ENCODE results near the gene SRA1. TPM values are rescaled to one million over a fixed set of nuclear protein-coding genes. Genes with fewer than 3 reads are reported as not detected.

SRA1 gene
- total and polyA plus RNA-seq, 5 experiments from 2014 or later, result 26.7 to 37.5 (median 28.3) TPM

DNA sequence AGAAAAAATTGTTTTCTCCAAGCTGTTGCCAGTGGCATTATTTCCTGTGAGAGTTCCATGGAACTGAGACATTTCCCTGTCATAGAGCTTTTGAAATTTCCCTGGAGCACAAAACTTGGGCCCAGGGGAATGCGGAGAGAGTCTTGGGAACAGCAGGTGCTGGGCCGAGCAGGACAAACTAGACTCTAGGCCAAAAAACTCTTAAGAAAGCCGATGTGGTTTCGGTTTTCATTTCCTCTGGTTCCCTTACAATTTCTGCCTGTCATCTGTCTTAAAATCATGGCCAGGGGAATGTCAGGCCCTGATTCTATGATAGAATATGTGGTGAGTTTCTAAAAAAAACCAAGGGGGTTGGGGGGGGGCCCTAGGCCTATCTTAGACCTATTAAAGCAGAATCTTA is 11.9 kb upstream of the SRA1 start:
- Mint-ChIP-seq H3K4me1 (peaks cover 34 to 62% (median 59%) of the 10 kb centered on the region in 4 donors), H3K9me3 (no peaks in the 10 kb centered on the region), H3K27ac (peak overlapping the region; percentile 93 to 99 (median 97)), H3K27me3 (no peaks in the 10 kb centered on the region), H3K36me3 (peaks cover 0 to 25% (median 10%) of the 10 kb centered on the region in 3 donors), H3K4me3 (peak overlapping the region; percentile 64 to 83 (median 78))
- POLR2A ChIA-PET, result interaction anchor here (0.7 to 1.6 kb wide), 7 partner anchors 9 to 70 kb away, joined by 3 to 7 read pairs (median 4); partner anchors contain the start of genes CD14, SRA1 and TMCO6
- ATAC-seq, result no peak
- DNase-seq, result peak in 1 of 10 donors; percentile 28

DNA sequence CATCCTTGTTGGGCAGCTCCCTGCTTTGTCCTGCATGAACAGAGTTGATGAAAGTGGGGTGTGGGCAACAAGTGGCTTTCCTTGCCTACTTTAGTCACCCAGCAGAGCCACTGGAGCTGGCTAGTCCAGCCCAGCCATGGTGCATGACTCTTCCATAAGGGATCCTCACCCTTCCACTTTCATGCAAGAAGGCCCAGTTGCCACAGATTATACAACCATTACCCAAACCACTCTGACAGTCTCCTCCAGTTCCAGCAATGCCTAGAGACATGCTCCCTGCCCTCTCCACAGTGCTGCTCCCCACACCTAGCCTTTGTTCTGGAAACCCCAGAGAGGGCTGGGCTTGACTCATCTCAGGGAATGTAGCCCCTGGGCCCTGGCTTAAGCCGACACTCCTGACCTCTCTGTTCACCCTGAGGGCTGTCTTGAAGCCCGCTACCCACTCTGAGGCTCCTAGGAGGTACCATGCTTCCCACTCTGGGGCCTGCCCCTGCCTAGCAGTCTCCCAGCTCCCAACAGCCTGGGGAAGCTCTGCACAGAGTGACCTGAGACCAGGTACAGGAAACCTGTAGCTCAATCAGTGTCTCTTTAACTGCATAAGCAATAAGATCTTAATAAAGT is 11.3 kb upstream of the SRA1 start:
- H3K4me3 Mint-ChIP-seq, result peak overlapping the region in 9 of 10 donors; percentile 3 to 83 (median 80)
- DNase-seq (no peak), ATAC-seq (no peak)
- peaks cover 36 to 68% (median 65%) of the 10 kb centered on the region in 4 donors for H3K4me1 Mint-ChIP-seq
- peaks cover 0 to 25% (median 10%) of the 10 kb centered on the region in 3 donors for H3K36me3 Mint-ChIP-seq
- no peaks in the 10 kb centered on the region for H3K27me3 Mint-ChIP-seq
- H3K9me3 Mint-ChIP-seq, result no peaks in the 10 kb centered on the region
- peak overlapping the region; percentile 93 to 99 (median 97) for H3K27ac Mint-ChIP-seq
- POLR2A ChIA-PET, result interaction anchor here (0.7 to 1.6 kb wide), 4 partner anchors 11 to 71 kb away, joined by 3 to 7 read pairs (median 5); partner anchors contain the start of genes CD14, SRA1 and TMCO6

DNA sequence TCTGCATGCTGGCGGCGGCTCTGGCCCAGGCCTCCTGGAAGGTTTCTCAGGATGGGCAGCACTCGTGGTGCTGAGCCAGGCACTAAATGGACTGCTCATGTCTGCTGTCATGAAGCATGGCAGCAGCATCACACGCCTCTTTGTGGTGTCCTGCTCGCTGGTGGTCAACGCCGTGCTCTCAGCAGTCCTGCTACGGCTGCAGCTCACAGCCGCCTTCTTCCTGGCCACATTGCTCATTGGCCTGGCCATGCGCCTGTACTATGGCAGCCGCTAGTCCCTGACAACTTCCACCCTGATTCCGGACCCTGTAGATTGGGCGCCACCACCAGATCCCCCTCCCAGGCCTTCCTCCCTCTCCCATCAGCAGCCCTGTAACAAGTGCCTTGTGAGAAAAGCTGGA is 10.6 kb upstream of the SRA1 start:
- H3K36me3 Mint-ChIP-seq, result peaks cover 0 to 25% (median 10%) of the 10 kb centered on the region in 3 donors
- H3K4me3 Mint-ChIP-seq, result peak overlapping the region in 4 of 10 donors; percentile 9 to 76 (median 23)
- POLR2A ChIA-PET, result interaction anchor here (0.8 kb wide), 1 partner anchor 80 kb away, joined by 4 read pairs; the partner anchor contains the start of genes IK and NDUFA2
- peak overlapping the region in 9 of 10 donors; percentile 88 to 99 (median 97) for H3K27ac Mint-ChIP-seq
- no peaks in the 10 kb centered on the region for H3K9me3 Mint-ChIP-seq
- H3K4me1 Mint-ChIP-seq, result peaks cover 36 to 74% (median 72%) of the 10 kb centered on the region in 4 donors
- H3K27me3 Mint-ChIP-seq, result no peaks in the 10 kb centered on the region
- DNase-seq, result no peak
- no peak for ATAC-seq

DNA sequence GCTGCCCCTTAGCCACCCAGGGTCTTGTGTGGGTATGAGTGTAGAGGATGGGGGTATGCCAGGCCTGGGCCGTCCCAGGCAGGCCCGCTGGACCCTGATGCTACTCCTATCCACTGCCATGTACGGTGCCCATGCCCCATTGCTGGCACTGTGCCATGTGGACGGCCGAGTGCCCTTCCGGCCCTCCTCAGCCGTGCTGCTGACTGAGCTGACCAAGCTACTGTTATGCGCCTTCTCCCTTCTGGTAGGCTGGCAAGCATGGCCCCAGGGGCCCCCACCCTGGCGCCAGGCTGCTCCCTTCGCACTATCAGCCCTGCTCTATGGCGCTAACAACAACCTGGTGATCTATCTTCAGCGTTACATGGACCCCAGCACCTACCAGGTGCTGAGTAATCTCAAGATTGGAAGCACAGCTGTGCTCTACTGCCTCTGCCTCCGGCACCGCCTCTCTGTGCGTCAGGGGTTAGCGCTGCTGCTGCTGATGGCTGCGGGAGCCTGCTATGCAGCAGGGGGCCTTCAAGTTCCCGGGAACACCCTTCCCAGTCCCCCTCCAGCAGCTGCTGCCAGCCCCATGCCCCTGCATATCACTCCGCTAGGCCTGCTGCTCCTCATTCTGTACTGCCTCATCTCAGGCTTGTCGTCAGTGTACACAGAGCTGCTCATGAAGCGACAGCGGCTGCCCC is 10.0 kb upstream of the SRA1 start:
- H3K4me1 Mint-ChIP-seq, result peaks cover 39 to 80% (median 77%) of the 10 kb centered on the region in 4 donors
- ATAC-seq, result no peak
- POLR2A ChIA-PET, result interaction anchor here (0.8 to 1.4 kb wide), 2 partner anchors 20 to 80 kb away, joined by 3 to 4 read pairs; partner anchors contain the start of genes EIF4EBP3, IK and NDUFA2
- peak overlapping the region in 7 of 10 donors; percentile 60 to 99 (median 88) for H3K27ac Mint-ChIP-seq
- H3K36me3 Mint-ChIP-seq, result peaks cover 0 to 25% (median 10%) of the 10 kb centered on the region in 3 donors
- H3K27me3 Mint-ChIP-seq, result no peaks in the 10 kb centered on the region
- H3K4me3 Mint-ChIP-seq, result peak overlapping the region in 4 of 10 donors; percentile 10 to 76 (median 58)
- no peak for DNase-seq
- H3K9me3 Mint-ChIP-seq, result no peaks in the 10 kb centered on the region

DNA sequence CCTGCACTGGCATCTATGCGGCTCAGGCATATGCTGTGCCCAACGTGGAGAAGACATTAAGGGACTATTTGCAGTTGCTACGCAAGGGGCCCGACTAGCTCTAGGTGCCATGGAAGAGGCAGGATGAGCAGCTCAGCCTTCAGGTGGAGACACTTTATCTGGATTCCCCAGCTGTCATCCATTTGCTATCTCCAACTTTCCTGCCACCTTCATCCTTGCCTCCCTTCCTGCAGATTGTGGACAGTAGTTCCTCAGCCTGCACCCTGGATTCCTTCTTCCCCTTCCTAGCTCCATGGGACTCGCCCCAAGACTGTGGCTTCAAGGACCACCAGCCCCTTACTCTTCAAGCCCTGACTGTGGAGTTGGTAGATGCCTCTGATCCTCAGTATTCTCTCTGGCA is 9.4 kb upstream of the SRA1 start:
- peak overlapping the region in 4 of 10 donors; percentile 65 to 86 (median 79) for H3K27ac Mint-ChIP-seq
- peaks cover 0 to 25% (median 10%) of the 10 kb centered on the region in 3 donors for H3K36me3 Mint-ChIP-seq
- no peak for DNase-seq
- no peak for ATAC-seq
- H3K27me3 Mint-ChIP-seq, result no peaks in the 10 kb centered on the region
- H3K4me1 Mint-ChIP-seq, result peaks cover 39 to 82% (median 77%) of the 10 kb centered on the region in 4 donors
- POLR2A ChIA-PET, result interaction anchor here (1.1 to 3.5 kb wide), 4 partner anchors 10 to 134 kb away, joined by 3 to 24 read pairs (median 4); partner anchors contain the start of genes EIF4EBP3, IK, NDUFA2 and ZMAT2
- peak overlapping the region in 3 of 10 donors; percentile 66 to 95 (median 67) for H3K4me3 Mint-ChIP-seq
- H3K9me3 Mint-ChIP-seq, result no peaks in the 10 kb centered on the region

DNA sequence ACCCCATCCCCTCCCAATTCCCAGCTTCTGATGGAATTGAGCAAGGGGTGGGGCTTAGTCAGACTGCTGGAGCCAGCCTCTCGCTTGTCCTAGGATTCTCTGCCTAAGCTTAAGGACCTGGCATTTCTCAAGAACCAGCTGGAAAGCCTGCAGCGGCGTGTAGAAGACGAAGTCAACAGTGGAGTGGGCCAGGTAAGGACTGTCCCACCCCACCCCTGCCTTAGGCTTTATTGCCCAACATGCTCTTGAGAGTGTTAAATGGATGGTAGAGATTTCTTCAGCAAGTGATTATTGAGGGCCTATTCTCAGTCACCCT is 8.5 kb upstream of the SRA1 start:
- Mint-ChIP-seq H3K36me3 (peaks cover 0 to 28% (median 10%) of the 10 kb centered on the region in 3 donors), H3K4me3 (peak overlapping the region; percentile 91 to 99 (median 96)), H3K9me3 (no peaks in the 10 kb centered on the region), H3K27ac (peak overlapping the region; percentile 81 to 99 (median 98)), H3K4me1 (peaks cover 42 to 82% (median 78%) of the 10 kb centered on the region in 4 donors), H3K27me3 (no peaks in the 10 kb centered on the region)
- DNase-seq (no peak), ATAC-seq (no peak)
- POLR2A ChIA-PET, result interaction anchor here (0.7 to 3.8 kb wide), 9 partner anchors 10 to 146 kb away, joined by 3 to 26 read pairs (median 4); partner anchors contain the start of genes CD14, EIF4EBP3, IK and NDUFA2

DNA sequence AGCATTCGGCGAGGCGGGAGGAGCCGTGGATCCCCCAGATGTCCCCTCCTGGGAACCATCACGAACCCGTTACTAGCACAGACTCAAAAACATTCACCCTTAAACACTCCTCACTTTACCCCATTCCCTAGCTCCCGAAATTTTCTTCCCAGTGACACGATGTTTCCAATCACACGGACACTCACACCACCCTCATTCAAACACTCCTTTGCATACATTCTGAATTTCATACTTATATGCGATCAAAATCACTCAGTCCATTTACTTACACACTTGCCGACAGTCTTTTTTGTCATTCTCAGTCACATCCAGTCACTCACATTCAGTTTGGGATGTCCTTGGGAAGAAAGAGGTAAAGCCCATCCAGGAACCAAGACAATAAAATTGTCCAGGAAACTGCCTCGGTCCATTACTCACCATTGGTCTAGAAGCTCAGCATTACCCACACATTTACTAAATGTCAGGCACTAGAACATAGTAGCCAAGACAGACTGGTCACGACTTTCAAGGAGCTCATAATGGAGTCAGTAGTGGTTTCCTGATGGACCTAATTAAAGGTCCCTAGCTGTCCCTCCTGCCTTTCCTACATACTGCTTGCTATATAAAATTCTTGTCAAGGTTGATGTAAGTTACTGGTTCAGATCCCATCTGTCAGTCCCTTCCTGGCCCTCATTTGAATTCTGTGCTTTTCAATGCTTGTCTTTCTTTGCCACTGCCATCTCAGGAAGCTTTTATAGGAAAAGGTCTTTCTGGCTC is 7.9 kb upstream of the SRA1 start:
- Mint-ChIP-seq H3K4me3 (peak overlapping the region; percentile 91 to 99 (median 96)), H3K27me3 (no peaks in the 10 kb centered on the region), H3K36me3 (peaks cover 0 to 23% (median 10%) of the 10 kb centered on the region in 3 donors), H3K9me3 (no peaks in the 10 kb centered on the region), H3K4me1 (peaks cover 40 to 78% (median 74%) of the 10 kb centered on the region in 4 donors), H3K27ac (peak overlapping the region; percentile 96 to 99 (median 98))
- POLR2A ChIA-PET, result interaction anchor here (0.7 to 3.8 kb wide), 10 partner anchors 10 to 163 kb away, joined by 3 to 26 read pairs (median 6); partner anchors contain the start of genes ANKHD1, CD14, EIF4EBP3 and IK
- ATAC-seq (peak in 1 of 2 donors; percentile 4), DNase-seq (peak in 1 of 10 donors; percentile 35)

DNA sequence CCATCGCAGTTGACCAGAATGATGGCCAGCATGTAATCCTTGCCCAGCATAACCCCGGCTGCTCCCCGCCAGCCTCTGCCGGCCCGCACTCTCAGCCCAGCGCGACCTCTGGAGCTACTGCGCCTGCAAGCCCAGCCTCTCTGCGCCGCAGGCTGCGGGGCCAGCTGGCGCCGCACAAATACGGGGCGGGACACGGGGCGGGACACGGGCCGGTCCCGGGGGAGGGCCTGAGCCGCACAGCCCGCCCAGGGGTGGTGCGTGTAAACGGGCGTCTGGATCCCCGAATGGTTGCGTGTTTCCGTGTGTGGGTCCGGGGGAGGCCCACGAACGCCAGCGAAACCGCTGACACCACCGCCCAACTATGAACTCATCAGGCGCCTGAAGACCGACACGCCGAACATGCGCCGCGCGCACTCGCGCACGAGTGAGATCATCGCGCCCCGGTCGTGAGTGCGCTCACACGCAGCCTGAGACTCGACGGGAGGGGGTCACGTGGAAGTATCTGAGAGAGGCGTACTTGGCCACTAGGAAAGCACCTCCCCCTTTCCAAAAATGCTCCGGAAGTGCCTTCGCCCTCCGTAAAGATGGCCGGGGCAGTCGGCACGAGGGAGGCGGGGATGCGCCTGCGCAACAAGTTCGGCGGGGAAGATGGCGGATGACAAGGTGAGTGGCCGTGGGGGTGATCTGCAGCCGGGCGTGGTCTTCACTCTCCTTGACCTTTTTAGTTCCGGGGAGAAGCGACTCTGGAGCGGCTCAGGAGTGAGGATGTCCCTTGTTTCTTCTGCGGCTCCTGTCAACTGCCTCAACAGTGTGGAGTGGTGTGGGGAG is 7.1 kb upstream of the SRA1 start, which contains the start of the genes APBB3 and SLC35A4:
TSS of gene APBB3 (minus strand) at position 403 of the 828 bp plus-strand sequence. CDS start at position 50, 353 bp downstream.
TSS of gene SLC35A4 (plus strand) at position 633 of the 828 bp plus-strand sequence. CDS start 2,342 bp downstream, outside the sequence.
- Mint-ChIP-seq H3K36me3 (peaks cover 0 to 26% (median 10%) of the 10 kb centered on the region in 3 donors), H3K27ac (peak within 1 kb of the TSS; percentile 96 to 99 (median 98)), H3K27me3 (no peaks in the 10 kb centered on the region), H3K4me1 (peaks cover 39 to 71% (median 66%) of the 10 kb centered on the region in 4 donors), H3K4me3 (peak within 1 kb of the TSS; percentile 91 to 99 (median 96)), H3K9me3 (no peaks in the 10 kb centered on the region)
- DNase-seq (peak; percentile 85 to 99 (median 98)), ATAC-seq (peak; percentile 88)
- POLR2A ChIA-PET, result interaction anchor here (0.6 to 4.1 kb wide), 17 partner anchors 12 to 1011 kb away, joined by 3 to 61 read pairs (median 4); partner anchors contain the start of genes ANKHD1, CD14, EIF4EBP3 and HARS1

DNA sequence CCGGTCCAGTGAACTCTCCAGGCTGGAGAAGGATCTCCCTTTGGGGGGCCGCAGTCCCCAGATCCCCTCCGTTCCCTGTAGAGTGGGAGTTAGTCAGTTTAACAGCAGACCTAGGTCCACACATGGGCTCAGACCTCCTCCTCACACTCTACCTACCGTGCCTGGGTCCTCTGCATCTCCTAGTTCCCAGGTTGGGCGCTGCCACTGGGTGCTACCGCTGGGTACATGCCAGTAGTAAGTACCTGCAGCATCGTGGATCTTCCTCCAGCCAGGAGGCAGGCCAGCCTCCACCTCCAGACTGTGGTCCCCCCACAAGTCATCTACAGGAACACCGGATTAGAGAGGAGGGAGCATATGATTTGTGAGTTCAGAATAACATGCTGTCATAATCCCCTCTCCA is 6.3 kb upstream of the SRA1 start:
- H3K4me3 Mint-ChIP-seq, result peak overlapping the region; percentile 91 to 99 (median 96)
- no peaks in the 10 kb centered on the region for H3K27me3 Mint-ChIP-seq
- H3K9me3 Mint-ChIP-seq, result no peaks in the 10 kb centered on the region
- ATAC-seq, result no peak
- H3K36me3 Mint-ChIP-seq, result peaks cover 0 to 25% (median 10%) of the 10 kb centered on the region in 3 donors
- H3K27ac Mint-ChIP-seq, result peak overlapping the region; percentile 96 to 99 (median 98)
- POLR2A ChIA-PET, result interaction anchor here (0.6 to 4.1 kb wide), 15 partner anchors 12 to 1012 kb away, joined by 3 to 61 read pairs (median 4); partner anchors contain the start of genes ANKHD1, CD14, EIF4EBP3 and HARS1
- H3K4me1 Mint-ChIP-seq, result peaks cover 35 to 62% (median 58%) of the 10 kb centered on the region in 4 donors
- DNase-seq, result no peak

DNA sequence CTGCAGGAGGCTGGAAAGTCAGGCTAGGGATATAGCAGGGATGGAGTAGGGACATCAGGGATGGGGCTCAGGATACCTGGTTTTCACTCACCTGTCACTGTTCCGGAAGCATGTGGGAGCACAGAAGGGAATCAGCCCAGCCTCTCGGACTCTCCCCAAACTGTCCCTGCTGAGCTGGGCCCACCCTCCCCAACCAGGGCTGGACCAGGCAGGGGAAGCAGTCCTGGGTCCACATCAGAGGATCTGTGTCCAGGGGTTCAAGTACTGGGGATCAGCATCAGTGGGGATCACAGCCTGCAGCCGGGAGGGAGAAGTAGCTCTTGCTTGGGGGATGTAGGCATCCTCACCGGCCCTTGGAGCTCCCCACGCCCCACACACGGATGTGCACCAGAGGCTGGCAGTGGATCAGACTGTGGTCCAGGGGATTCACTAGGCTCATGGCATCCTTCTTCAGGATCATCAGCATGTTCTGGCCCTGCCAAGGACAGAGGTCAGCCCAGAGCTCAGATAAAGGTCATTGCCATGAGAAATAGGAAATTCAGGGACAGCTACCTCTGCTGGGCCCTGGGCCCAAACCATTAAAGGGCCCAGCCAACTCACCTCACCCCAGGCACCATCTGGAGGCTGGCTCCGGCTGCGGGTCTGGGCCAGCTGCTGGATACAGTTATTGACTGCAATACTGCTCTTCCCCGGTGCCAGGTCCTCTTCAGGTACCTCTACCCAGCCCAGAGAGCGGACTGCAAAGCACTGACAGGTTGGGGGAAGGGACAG is 4.7 kb upstream of the SRA1 start:
- peaks cover 33 to 55% (median 51%) of the 10 kb centered on the region in 4 donors for H3K4me1 Mint-ChIP-seq
- ATAC-seq (no peak), DNase-seq (no peak)
- peak overlapping the region in 2 of 10 donors; percentile 94 to 96 for H3K4me3 Mint-ChIP-seq
- POLR2A ChIA-PET, result interaction anchor here (0.6 to 4.1 kb wide), 5 partner anchors 10 to 755 kb away, joined by 3 to 61 read pairs (median 5); partner anchors contain the start of genes ANKHD1 and EIF4EBP3
- H3K36me3 Mint-ChIP-seq, result peaks cover 0 to 13% (median 3%) of the 10 kb centered on the region in 3 donors
- peak overlapping the region in 5 of 10 donors; percentile 1 to 98 (median 96) for H3K27ac Mint-ChIP-seq
- no peaks in the 10 kb centered on the region for H3K27me3 Mint-ChIP-seq
- no peaks in the 10 kb centered on the region for H3K9me3 Mint-ChIP-seq

All from naive thymus-derived CD8-positive, alpha-beta T cell (primary cell).